ENCODE data around the gene RPS2.
A peak's percentile ranks its signal among the peaks of the same experiment; 100 is the strongest.

The RPS2 gene

DNA sequence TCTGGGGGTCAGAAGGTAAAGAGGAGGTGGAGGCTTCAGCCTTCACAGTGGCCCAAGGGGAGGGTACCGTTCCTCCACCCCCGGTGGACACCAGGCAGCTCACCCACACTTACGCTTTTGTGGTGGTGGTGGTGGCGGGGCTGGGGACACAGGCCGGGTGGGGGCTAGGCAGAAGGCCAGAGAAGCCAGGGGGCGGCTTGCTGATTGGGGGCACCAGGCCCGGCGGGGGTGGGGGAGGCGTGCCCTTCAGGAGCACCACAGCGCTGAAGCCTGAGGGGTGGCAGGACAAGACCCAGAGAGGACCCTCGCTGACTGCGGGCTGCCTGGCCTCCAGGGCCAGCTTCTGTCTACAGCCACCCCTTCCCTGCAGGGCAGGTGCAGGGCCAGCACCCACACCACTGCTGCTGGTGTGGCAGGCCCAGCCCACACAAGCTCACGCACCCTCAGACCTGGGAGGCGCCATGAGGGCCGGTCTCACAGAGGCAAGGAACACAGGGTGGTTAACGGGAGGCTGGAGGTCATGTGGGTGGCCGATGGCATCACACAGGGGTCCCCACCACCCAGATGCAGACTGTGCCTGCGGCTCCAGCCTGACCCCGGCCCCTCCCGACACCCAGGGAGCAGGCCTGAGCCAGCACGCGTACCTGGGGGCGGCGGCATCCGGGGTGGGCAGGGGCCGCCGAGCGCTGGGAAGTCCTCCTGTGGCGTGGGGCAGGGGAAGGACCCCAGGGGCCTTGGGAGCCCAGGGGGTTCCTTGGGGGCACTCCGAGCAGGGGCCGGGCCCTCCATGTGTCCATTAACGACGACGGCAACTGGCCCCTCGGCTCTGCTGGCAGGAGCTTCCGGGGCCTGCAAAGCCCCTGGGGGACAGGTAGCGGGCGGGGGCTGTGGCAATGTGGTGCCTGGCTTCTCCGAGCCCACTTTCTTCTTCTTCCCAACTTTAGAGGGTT lies 34.5 kb upstream of the RPS2 start:
- no peak for DNase-seq (ENCODE audit: low read depth)

DNA sequence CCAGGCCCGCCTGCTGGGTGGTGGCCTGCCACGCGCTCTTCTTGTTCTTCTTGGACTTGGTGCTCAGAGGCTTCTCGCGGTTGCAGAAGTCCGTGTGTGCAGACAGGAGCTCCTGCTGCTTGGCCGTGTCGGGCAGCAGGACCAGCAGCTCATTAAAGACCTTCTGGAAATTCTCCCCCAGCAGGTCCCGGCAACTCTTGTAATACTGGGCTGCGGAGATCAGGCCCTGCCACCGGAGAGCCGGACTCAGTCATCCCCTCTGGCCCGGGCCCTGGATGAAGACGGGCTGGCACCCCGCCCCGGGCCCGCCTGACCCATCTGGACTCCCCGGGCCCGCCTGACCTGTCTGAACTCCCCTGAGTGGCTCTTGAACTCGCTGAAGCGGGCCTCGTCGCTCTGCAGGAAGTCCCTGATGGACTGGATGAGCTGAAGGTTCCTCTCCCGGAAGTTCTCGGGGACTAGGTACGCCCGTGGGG lies 33.8 kb upstream of the RPS2 start:
- DNase-seq (ENCODE audit: low read depth) = no peak

- no peak for DNase-seq (ENCODE audit: low read depth)
Observed at GRCh38 chr16:1997494-1998359, 33.1 kb upstream of the RPS2 start.

DNA sequence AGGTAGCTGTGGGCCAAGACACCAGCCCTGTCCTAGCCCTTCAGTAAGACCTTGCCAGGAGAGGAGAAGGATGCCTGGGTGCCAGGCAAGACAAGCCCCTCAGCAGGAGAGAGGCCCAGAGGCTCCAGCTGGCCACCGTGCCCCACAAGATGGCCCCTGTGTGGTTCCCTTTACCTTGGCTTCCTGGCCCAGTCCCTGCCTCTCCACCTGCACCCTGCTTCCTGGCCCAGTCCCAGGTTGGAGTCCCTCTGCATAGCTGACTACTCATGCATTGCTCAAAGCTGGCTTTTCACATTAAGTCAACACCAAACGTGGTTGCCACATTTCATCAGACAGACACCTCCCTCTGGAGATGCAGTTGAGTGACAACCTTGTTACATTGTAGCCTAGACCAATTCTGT lies 29.1 kb upstream of the RPS2 start:
- no peak for DNase-seq (ENCODE audit: low read depth)

GRCh38 chr16:1992704-1993317 lies 28.2 kb upstream of the RPS2 start:
- no peak for DNase-seq (ENCODE audit: low read depth)

GRCh38 chr16:1991948-1992703 lies 27.5 kb upstream of the RPS2 start:
- DNase-seq (ENCODE audit: low read depth) = peak; percentile 69

DNA sequence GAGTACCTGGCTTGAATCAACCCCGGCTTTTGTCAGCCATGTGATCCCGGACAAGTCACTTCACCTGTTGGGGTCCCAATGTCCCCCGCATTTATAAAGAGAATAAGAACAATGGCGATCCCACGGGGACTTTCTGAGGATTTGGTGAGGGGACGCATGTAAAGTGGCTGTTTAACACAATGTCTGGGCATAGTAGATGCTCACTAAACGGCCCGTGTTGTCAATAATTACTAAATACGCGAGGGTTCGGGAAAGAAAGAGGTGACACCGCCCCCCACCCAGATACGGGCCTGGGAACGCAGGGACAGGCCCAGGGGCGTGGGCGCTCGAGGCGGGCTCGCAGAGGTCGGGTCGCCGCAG lies 26.9 kb upstream of the RPS2 start:
- DNase-seq (ENCODE audit: low read depth) = no peak

DNA sequence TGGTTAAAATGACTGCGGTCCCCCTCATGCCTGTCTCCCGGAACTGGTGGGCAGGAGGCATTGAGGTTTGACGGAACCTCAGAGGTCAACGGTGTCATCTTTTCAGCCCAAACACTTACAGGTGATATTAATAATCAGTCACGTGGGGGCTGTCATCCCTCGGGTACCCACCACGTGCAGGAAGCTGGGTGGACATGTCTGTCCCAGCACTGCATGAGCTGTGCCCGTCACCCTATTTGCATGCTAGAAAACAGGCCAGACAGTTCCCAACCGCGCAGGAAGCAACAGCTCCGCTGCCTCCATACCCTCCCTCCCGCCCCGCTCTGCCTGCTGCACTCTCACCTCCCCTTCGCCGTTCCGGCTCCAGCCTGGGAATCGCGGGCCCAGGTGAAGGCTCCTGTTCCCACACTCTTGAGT lies 26.5 kb upstream of the RPS2 start:
- no peak for DNase-seq (ENCODE audit: low read depth)

DNA sequence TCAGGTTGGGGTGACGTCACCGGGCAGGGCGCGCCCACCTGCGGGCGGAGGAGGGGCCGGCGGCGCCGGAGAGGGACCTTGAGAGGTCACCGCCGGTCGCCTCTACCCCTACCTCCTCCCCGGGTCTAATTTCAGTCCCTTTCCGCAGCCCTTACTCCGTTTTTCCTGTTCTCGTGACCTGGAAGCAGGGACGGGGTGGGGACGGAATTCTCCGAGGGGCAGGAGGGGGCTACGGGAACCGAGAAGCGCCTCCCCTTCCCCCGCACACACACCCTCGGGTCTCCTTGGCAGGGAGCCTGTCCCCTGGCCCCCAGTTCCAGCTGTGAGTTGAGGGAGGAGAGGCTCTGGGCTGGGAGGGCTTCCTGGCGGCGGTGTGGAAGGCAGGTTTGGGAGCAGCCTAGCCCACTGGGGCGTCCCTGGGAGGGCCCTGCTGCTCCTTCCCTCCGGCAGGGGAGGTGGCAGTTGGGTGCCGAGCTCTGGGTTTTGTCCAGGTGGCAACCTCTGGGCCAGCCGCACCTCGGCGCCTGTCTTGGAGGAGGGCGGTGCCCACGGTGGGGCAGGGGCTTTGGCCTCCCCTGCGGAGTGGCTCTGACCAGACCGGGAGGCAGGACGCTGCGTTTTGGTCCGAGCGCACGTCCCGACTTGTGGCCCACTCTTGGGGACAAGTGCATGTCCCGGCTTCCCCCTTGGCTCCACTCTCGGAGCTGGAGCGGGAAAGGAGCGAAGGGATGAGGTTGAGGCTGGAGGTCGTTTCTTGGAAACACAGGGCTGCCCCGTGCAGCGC lies 25.9 kb upstream of the RPS2 start:
- DNase-seq (ENCODE audit: low read depth) = no peak

DNA sequence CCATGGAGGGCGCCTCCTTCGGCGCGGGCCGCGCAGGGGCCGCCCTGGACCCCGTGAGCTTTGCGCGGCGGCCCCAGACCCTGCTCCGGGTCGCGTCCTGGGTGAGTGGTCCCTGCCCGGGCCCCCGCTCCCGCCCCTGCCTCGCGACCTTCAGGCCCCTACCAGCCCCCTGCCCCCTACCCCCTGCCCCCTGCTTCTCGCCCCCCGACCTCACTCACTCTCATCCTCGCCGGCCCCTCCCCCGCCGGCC lies 25.4 kb upstream of the RPS2 start:
- no peak for DNase-seq (ENCODE audit: low read depth)

- DNase-seq (ENCODE audit: low read depth) = no peak
Observed at GRCh38 chr16:1989209-1990100, 24.8 kb upstream of the RPS2 start, which contains the start of gene SYNGR3. TSS of gene SYNGR3 (plus strand) at chr16:1989970. CDS start at chr16:1990103, 133 bp downstream.

- DNase-seq (ENCODE audit: low read depth) = no peak
Observed at GRCh38 chr16:1987198-1987597, 22.6 kb upstream of the RPS2 start.

GRCh38 chr16:1985466-1986150 lies 21.0 kb upstream of the RPS2 start:
- DNase-seq (ENCODE audit: low read depth) = no peak

GRCh38 chr16:1984347-1985225 lies 20.0 kb upstream of the RPS2 start:
- no peak for DNase-seq (ENCODE audit: low read depth)

DNA sequence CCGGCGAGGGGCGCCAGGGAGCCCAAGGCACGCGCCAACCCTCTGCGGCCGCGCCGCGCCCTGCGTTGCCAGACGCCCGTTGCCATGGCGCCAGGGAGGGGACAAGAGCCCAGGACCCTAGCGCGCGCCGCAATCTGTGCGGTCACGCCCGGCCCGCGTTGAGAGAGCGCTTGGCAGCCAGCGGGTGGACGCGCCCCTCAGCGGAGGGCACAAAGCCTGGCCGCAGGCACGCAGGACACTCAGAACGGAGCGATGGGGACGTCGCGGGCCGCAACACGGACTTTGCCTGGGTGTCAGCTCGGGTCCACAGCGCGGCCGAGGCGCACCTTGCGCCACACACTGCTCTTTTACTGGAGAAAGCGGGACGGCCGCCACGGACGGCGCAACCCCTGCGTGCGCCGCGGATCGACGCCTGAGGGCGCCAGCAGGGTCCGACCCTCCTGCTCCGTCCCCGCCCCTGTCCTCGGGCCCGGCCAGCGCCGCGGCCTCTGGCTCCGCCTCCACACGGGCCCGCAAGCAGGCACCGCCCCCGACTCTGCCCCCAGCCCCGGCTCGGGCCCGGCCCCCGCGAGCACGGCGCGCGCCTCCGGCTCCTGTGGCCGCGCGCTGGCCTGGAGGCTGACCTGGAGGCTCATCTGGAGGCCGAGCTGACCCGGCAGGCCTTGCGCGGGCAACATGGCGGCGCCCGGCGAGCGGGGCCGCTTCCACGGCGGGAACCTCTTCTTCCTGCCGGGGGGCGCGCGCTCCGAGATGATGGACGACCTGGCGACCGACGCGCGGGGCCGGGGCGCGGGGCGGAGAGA lies 19.1 kb upstream of the RPS2 start, which contains the start of gene GFER:
GFER (plus strand) TSS at position 650 of the 803 bp plus-strand sequence; CDS start at position 676, 26 bp downstream.
- DNase-seq (ENCODE audit: low read depth) = peak; percentile 84

DNA sequence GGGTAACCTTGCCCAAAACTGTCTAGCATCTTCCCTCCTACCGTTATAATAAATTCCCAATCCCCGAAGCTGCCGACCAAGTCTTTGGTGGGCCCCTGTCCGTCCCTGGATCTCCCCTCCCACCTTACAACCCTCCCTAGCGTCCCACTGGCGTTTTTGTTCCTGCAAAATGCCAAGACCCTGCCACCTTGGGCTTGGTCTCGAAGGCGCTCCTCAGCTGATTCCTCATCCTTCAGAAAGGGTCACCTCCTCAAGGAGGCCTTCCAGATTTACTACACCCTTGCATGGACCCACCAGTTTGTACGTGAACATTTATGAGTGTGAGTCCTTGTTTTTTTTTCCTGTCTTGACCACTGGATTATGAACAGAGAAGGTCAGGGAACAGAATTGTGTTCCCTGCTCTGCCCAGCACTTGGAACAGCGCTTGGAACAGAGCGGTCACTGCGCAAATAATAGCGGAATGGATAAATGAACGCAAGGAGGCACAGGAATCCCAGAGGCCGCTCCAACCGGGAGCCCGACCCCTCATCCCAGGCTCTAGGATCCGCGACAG lies 18.4 kb upstream of the RPS2 start:
- DNase-seq (ENCODE audit: low read depth) = no peak

GRCh38 chr16:1982013-1982433 lies 17.4 kb upstream of the RPS2 start:
- DNase-seq (ENCODE audit: low read depth) = no peak

All from stromal cell of bone marrow (primary cell).